Ishikawa (cell line): Measurements from ENCODE around the gene LSM2.

Experiments
- EGR1 ChIP-seq: IDR thresholded peaks from 2 replicates; pipeline ENCODE4 v1.6.1; 2012
- RAD21 ChIP-seq: IDR thresholded peaks from 2 replicates; pipeline ENCODE4 v1.6.1; 2012; ENCODE audit warnings: low read depth
- YY1 ChIP-seq: IDR thresholded peaks from 2 replicates; pipeline ENCODE4 v1.6.1; 2012; ENCODE audit warnings: low read depth

GRCh38 chr6:31758281-31758680 lies 48.5 kb downstream of the LSM2 start:
- no peak for TF ChIP-seq RAD21
- no peak for TF ChIP-seq YY1
- TF ChIP-seq EGR1: no peak
